GM21526 (cell line): Measurements from ENCODE around the gene CCDC191.

Source experiments
- ATAC-seq: cut with Tn5 transposase; IDR thresholded peaks from one replicate; pipeline ENCODE4 v1.9.1; 2021; ENCODE audit warnings: moderate library complexity; ENCODE audit not compliant: unreplicated experiment, low FRiP score

CCDC191 gene

GRCh38 chr3:114058646-114059045, 2.3 kb upstream of the CCDC191 start:
- no peak for ATAC-seq

- peak; percentile 4 for ATAC-seq
Measured at GRCh38 chr3:114057011-114057347, 653 bp upstream of the CCDC191 start.

- ATAC-seq = no peak
Measured at GRCh38 chr3:114052216-114052615, 4.1 kb downstream of the CCDC191 start.

GRCh38 chr3:114043205-114043604, 13.1 kb downstream of the CCDC191 start:
- no peak for ATAC-seq

- ATAC-seq = no peak
Measured at GRCh38 chr3:114035896-114036295, 20.4 kb downstream of the CCDC191 start.

- ATAC-seq = no peak
Measured at GRCh38 chr3:114034787-114035545, 21.4 kb downstream of the CCDC191 start.

- ATAC-seq = no peak
Measured at GRCh38 chr3:114034211-114034610, 22.1 kb downstream of the CCDC191 start.

GRCh38 chr3:114033721-114034120, 22.6 kb downstream of the CCDC191 start:
- no peak for ATAC-seq

- no peak for ATAC-seq
Measured at GRCh38 chr3:114026331-114026730, 30.0 kb downstream of the CCDC191 start.

GRCh38 chr3:114025451-114025850, 30.9 kb downstream of the CCDC191 start:
- no peak for ATAC-seq

GRCh38 chr3:114022145-114022802, 34.1 kb downstream of the CCDC191 start:
- no peak for ATAC-seq

GRCh38 chr3:114020907-114021306, 35.4 kb downstream of the CCDC191 start:
- no peak for ATAC-seq

GRCh38 chr3:114019486-114019885, 36.8 kb downstream of the CCDC191 start:
- ATAC-seq = no peak

GRCh38 chr3:114014211-114014610, 42.1 kb downstream of the CCDC191 start:
- ATAC-seq = no peak

GRCh38 chr3:114011059-114011797, 45.1 kb downstream of the CCDC191 start:
- peak; percentile 79 for ATAC-seq

GRCh38 chr3:114005481-114005880, 50.8 kb downstream of the CCDC191 start:
- peak; percentile 95 for ATAC-seq

GRCh38 chr3:113985541-113985940, 70.8 kb downstream of the CCDC191 start:
- ATAC-seq = no peak

- no peak for ATAC-seq
Measured at GRCh38 chr3:113983544-113983943, 72.8 kb downstream of the CCDC191 start.

GRCh38 chr3:113981803-113982202, 74.5 kb downstream of the CCDC191 start:
- ATAC-seq = no peak

GRCh38 chr3:113979916-113980315, 76.4 kb downstream of the CCDC191 start:
- ATAC-seq = no peak

GRCh38 chr3:113977822-113978221, 78.5 kb downstream of the CCDC191 start:
- ATAC-seq = no peak

- no peak for ATAC-seq
Measured at GRCh38 chr3:113968986-113969385, 87.3 kb downstream of the CCDC191 start.
